GM12873 (cell line): Measurements from ENCODE around the gene BUD31.

Experiments
- CTCF ChIP-seq: IDR thresholded peaks from 2 replicates; pipeline ENCODE4 v1.5.1; 2012; ENCODE audit warnings: low read depth, mild to moderate bottlenecking, moderate library complexity, low read length, control low read depth; ENCODE audit not compliant: insufficient read depth; ENCODE audit errors: missing control alignments

The BUD31 gene

GRCh38 chr7:99392659-99393354, 16.0 kb upstream of the BUD31 start:
- TF ChIP-seq CTCF, result no peak

GRCh38 chr7:99393355-99394187, 15.2 kb upstream of the BUD31 start:
- TF ChIP-seq CTCF, result no peak

- TF ChIP-seq CTCF, result no peak
Observed at GRCh38 chr7:99394188-99394502, 14.6 kb upstream of the BUD31 start.

GRCh38 chr7:99395616-99396327, 13.0 kb upstream of the BUD31 start:
- no peak for TF ChIP-seq CTCF

GRCh38 chr7:99396418-99397296, 12.1 kb upstream of the BUD31 start:
- no peak for TF ChIP-seq CTCF

GRCh38 chr7:99397297-99397983, 11.3 kb upstream of the BUD31 start:
- no peak for TF ChIP-seq CTCF
